ENCODE measurements around the gene DHFR2.

- no peak for TF ChIP-seq CTCF (IDR thresholded peaks at IDR 0.05)
- no peak for TF ChIP-seq POLR2A (IDR thresholded peaks at IDR 0.05)
Observed at GRCh38 chr3:94028093-94028837, 34.5 kb downstream of the DHFR2 start, which contains the start of gene STX19.
